ENCODE results near the gene MINDY3.

Gene MINDY3

GRCh38 chr10:15849316-15849715 lies 11.0 kb downstream of the MINDY3 start:
- no peak for DNase-seq (ENCODE audit: low spot score)
- in situ Hi-C loops (cut with MboI; ENCODE audit: low pct_unique_long_range_greater_than_20kb, low sequenced_read_pairs, unreplicated experiment): no loop called here
- no peak for TF ChIP-seq CTCF (IDR thresholded peaks at IDR 0.05; ENCODE audit: extremely low read depth, insufficient read depth, missing control alignments)

GRCh38 chr10:15847481-15847880 lies 12.8 kb downstream of the MINDY3 start:
- in situ Hi-C loops (cut with MboI; ENCODE audit: low pct_unique_long_range_greater_than_20kb, low sequenced_read_pairs, unreplicated experiment): no loop called here
- no peak for DNase-seq (ENCODE audit: low spot score)
- no peak for TF ChIP-seq CTCF (IDR thresholded peaks at IDR 0.05; ENCODE audit: extremely low read depth, insufficient read depth, missing control alignments)

- DNase-seq (ENCODE audit: low spot score): no peak
- TF ChIP-seq CTCF (IDR thresholded peaks at IDR 0.05; ENCODE audit: extremely low read depth, insufficient read depth, missing control alignments): no peak
- in situ Hi-C loops (cut with MboI; ENCODE audit: low pct_unique_long_range_greater_than_20kb, low sequenced_read_pairs, unreplicated experiment): no loop called here
These were observed 15.8 kb downstream of the MINDY3 start for GRCh38 chr10:15844517-15844916.

GRCh38 chr10:15843695-15844094 lies 16.6 kb downstream of the MINDY3 start:
- no peak for TF ChIP-seq CTCF (IDR thresholded peaks at IDR 0.05; ENCODE audit: extremely low read depth, insufficient read depth, missing control alignments)
- in situ Hi-C loops (cut with MboI; ENCODE audit: low pct_unique_long_range_greater_than_20kb, low sequenced_read_pairs, unreplicated experiment): no loop called here
- DNase-seq (ENCODE audit: low spot score): no peak

- TF ChIP-seq CTCF (IDR thresholded peaks at IDR 0.05; ENCODE audit: extremely low read depth, insufficient read depth, missing control alignments): no peak
- DNase-seq (ENCODE audit: low spot score): no peak
- in situ Hi-C loops (cut with MboI; ENCODE audit: low pct_unique_long_range_greater_than_20kb, low sequenced_read_pairs, unreplicated experiment): no loop called here
These were observed 17.6 kb downstream of the MINDY3 start for GRCh38 chr10:15842556-15843169.

- in situ Hi-C loops (cut with MboI; ENCODE audit: low pct_unique_long_range_greater_than_20kb, low sequenced_read_pairs, unreplicated experiment): no loop called here
- TF ChIP-seq CTCF (IDR thresholded peaks at IDR 0.05; ENCODE audit: extremely low read depth, insufficient read depth, missing control alignments): no peak
- no peak for DNase-seq (ENCODE audit: low spot score)
These were observed 18.6 kb downstream of the MINDY3 start for GRCh38 chr10:15841696-15842095.

- in situ Hi-C loops (cut with MboI; ENCODE audit: low pct_unique_long_range_greater_than_20kb, low sequenced_read_pairs, unreplicated experiment): no loop called here
- no peak for TF ChIP-seq CTCF (IDR thresholded peaks at IDR 0.05; ENCODE audit: extremely low read depth, insufficient read depth, missing control alignments)
- no peak for DNase-seq (ENCODE audit: low spot score)
These were observed 23.5 kb downstream of the MINDY3 start for GRCh38 chr10:15836807-15837206.

Measured in GM13977 (cell line).